ENCODE data around the gene GALR3.

- TF ChIP-seq CTCF (IDR thresholded peaks at IDR 0.05; ENCODE audit: low read depth, low read length) (no peak), MAX (IDR thresholded peaks at IDR 0.05; ENCODE audit: low read depth, low read length) (no peak), POLR2A (IDR thresholded peaks at IDR 0.05; ENCODE audit: extremely low read depth, insufficient read length) (no peak), MYC (IDR thresholded peaks at IDR 0.05; ENCODE audit: low read depth, low read length) (no peak)
Measured at GRCh38 chr22:37820350-37820749, 2.8 kb upstream of the GALR3 start.

All from NB4 (cell line).